NCI-H1105 (cell line): ENCODE measurements around the gene ASTN2.

Experiments used
- DNase-seq: peaks from one replicate; lab custom pipeline; 2025; lab: John Stamatoyannopoulos, UW

Gene ASTN2

GRCh38 chr9:117018966-117019617 lies 395.8 kb downstream of the ASTN2 start:
- DNase-seq: no peak

- no peak for DNase-seq
Observed at GRCh38 chr9:117017414-117017985, 397.4 kb downstream of the ASTN2 start.

- no peak for DNase-seq
Observed at GRCh38 chr9:117014061-117014460, 400.8 kb downstream of the ASTN2 start.

GRCh38 chr9:117013440-117013995 lies 401.3 kb downstream of the ASTN2 start:
- no peak for DNase-seq

- no peak for DNase-seq
Observed at GRCh38 chr9:117010061-117010460, 404.8 kb downstream of the ASTN2 start.

- no peak for DNase-seq
Observed at GRCh38 chr9:117008876-117009275, 406.0 kb downstream of the ASTN2 start.

- no peak for DNase-seq
Observed at GRCh38 chr9:117008461-117008860, 406.4 kb downstream of the ASTN2 start.

GRCh38 chr9:117002686-117003085 lies 412.2 kb downstream of the ASTN2 start:
- DNase-seq: no peak

GRCh38 chr9:117000834-117001233 lies 414.0 kb downstream of the ASTN2 start:
- no peak for DNase-seq

- no peak for DNase-seq
Observed at GRCh38 chr9:117000196-117000723, 414.6 kb downstream of the ASTN2 start.

GRCh38 chr9:116998305-116998704 lies 416.6 kb downstream of the ASTN2 start:
- no peak for DNase-seq

GRCh38 chr9:116992865-116993264 lies 422.0 kb downstream of the ASTN2 start:
- no peak for DNase-seq

- DNase-seq: no peak
Observed at GRCh38 chr9:116991051-116991450, 423.8 kb downstream of the ASTN2 start.

GRCh38 chr9:116990592-116990991 lies 424.3 kb downstream of the ASTN2 start:
- no peak for DNase-seq

GRCh38 chr9:116987721-116988485 lies 427.0 kb downstream of the ASTN2 start:
- DNase-seq: no peak

GRCh38 chr9:116986015-116986414 lies 428.8 kb downstream of the ASTN2 start:
- no peak for DNase-seq

- DNase-seq: no peak
Observed at GRCh38 chr9:116985596-116985995, 429.3 kb downstream of the ASTN2 start.

GRCh38 chr9:116984111-116984510 lies 430.7 kb downstream of the ASTN2 start:
- no peak for DNase-seq

GRCh38 chr9:116980582-116981120 lies 434.2 kb downstream of the ASTN2 start:
- DNase-seq: no peak

GRCh38 chr9:116979456-116979855 lies 435.4 kb downstream of the ASTN2 start:
- DNase-seq: no peak

GRCh38 chr9:116978155-116978554 lies 436.7 kb downstream of the ASTN2 start:
- no peak for DNase-seq

GRCh38 chr9:116975126-116975525 lies 439.7 kb downstream of the ASTN2 start:
- DNase-seq: no peak
